GM06990 (cell line): ENCODE measurements around the gene ATP11A.

Experiments
- DNase-seq: peaks from one replicate; pipeline ENCODE4 v3.0.0-alpha.2; 2011; ENCODE audit not compliant: insufficient read length; ENCODE audit errors: extremely low read depth
- H3K27me3 ChIP-seq: replicated peaks from 2 replicates; pipeline ENCODE4 v1.6.0; 2011; ENCODE audit warnings: low read length; ENCODE audit not compliant: control insufficient read depth, insufficient read depth
- H3K36me3 ChIP-seq: 2 replicates; pipeline ENCODE4 v1.5.1; 2011; ENCODE audit warnings: low read length; ENCODE audit not compliant: control insufficient read depth, insufficient read depth
- H3K4me3 ChIP-seq: replicated peaks from 2 replicates; pipeline ENCODE4 v1.5.1; 2011; ENCODE audit warnings: low read depth, mild to moderate bottlenecking, control low read depth, low read length
- TF ChIP-seq, protein P1 (sequence below): IDR thresholded peaks from 2 replicates; pipeline ENCODE4 v1.5.1; 2011; ENCODE audit warnings: low read length, control low read depth, mild to moderate bottlenecking, inconsistent platforms; ENCODE audit not compliant: insufficient read depth, poor library complexity, severe bottlenecking

The ATP11A gene

DNA sequence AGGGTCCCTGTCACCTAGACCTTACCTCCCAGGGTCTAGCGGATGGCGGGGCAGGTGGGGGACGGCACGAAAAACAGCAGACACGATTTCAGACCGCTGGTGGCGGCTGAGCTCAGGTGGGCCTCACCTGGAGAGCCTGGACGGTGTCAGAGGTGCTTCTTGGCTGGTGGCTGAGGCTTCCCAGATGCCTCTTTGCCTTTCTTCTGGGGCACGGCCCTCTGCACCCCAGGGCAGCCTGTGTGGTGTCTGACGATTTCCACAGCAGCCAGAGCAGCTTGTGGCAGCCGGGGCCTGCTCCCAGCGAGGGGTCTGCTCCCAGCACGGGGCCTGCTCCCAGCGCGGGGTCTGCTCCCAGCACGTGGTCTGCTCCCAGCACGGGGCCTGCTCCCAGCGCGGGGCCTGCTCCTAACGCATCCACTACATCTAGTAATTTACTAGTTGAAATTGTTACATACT, 66.7 kb downstream of the ATP11A start:
- TF ChIP-seq, protein P1, sequence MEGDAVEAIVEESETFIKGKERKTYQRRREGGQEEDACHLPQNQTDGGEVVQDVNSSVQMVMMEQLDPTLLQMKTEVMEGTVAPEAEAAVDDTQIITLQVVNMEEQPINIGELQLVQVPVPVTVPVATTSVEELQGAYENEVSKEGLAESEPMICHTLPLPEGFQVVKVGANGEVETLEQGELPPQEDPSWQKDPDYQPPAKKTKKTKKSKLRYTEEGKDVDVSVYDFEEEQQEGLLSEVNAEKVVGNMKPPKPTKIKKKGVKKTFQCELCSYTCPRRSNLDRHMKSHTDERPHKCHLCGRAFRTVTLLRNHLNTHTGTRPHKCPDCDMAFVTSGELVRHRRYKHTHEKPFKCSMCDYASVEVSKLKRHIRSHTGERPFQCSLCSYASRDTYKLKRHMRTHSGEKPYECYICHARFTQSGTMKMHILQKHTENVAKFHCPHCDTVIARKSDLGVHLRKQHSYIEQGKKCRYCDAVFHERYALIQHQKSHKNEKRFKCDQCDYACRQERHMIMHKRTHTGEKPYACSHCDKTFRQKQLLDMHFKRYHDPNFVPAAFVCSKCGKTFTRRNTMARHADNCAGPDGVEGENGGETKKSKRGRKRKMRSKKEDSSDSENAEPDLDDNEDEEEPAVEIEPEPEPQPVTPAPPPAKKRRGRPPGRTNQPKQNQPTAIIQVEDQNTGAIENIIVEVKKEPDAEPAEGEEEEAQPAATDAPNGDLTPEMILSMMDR: no peak

DNA sequence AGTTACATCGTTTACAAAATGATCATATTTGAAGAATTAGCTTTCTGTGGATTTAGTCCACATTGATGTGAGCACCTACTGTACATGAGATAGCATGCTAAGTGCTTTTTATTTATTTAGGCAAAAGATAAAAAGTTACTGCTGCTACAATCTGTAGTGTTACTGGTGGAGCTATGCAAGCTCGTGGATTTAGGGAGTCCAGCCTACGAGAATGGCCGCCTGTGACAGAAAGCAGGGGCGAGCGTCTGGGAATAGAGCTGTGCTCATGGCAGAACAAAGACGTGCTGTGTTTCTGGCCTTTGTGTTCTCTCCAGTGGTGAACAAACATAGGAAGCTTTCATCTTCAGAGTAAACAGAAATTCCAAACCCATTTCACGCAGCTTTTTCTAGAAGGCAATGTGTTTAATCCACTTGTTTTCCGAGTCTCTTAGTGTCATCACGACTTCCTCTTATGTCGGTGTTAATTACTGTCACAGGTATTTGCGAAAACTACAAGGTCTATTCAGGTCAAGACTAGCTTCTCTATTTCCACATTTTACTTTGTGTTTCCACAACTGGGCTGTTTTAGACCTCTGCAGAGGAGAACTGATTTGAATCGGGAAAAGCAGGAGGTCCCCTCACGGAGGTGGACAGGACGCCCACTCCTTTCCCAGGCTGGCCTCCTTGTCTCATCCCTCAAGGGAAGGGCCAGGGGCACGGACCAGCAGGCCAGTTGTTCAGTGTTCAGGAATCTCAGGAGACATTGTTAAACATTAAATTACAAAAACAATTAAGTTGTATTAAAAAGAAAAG, 67.3 kb downstream of the ATP11A start:
- TF ChIP-seq, protein P1: no peak
- DNase-seq: no peak

More for the DNA sequence above, 66.7 kb downstream of the ATP11A start:
- Histone ChIP-seq H3K27me3 (no peaks in the 10 kb centered on the region), H3K36me3 (no peaks in the 10 kb centered on the region; the same call in 1 of the 2 replicates), H3K4me3 (no peak overlapping the region)
- DNase-seq: no peak

DNA sequence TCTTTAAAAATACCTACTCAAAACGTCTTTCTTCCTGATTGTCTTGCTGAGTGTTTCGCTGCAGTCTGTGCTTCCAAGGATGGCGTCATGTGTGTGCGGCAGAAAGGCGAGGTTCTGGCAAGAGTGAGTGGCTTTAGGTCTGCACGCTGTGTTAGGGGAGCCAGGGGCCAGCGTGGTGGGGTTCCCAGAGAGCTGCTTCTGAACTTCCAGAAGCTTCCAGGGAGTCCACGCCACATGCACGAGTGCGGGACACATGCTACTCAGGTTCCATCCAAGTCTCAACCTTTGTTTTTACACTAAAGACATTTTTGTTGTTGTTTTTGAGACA, 67.9 kb downstream of the ATP11A start:
- DNase-seq: no peak
- Histone ChIP-seq H3K27me3 (no peaks in the 10 kb centered on the region), H3K4me3 (no peak overlapping the region), H3K36me3 (no peaks in the 10 kb centered on the region; the same call in 1 of the 2 replicates)
- TF ChIP-seq, protein P1: no peak

More for the DNA sequence above, 67.3 kb downstream of the ATP11A start:
- Histone ChIP-seq H3K27me3 (no peaks in the 10 kb centered on the region), H3K4me3 (no peak overlapping the region), H3K36me3 (no peaks in the 10 kb centered on the region; the same call in 1 of the 2 replicates)

DNA sequence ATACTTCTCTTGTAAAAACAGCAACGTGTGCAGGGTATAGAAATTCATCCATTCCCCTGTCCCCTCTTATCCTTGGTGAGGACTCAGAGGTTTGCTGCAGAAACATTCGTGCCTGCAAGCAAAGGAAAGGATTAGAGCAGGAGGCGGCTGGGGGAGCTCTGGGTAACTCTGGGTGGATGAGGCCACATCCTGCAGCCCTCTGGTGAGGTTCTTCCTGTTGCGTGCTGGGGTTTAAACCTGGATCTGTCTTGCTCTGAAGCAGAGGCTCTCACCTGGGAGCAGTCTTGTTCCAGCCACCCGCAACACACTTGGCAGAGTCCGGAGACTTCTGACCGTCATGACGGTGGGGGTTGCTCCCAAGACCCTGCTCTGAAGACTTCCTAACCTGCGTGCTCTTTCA, 69.2 kb downstream of the ATP11A start:
- TF ChIP-seq, protein P1: no peak
- no peak for DNase-seq

DNA sequence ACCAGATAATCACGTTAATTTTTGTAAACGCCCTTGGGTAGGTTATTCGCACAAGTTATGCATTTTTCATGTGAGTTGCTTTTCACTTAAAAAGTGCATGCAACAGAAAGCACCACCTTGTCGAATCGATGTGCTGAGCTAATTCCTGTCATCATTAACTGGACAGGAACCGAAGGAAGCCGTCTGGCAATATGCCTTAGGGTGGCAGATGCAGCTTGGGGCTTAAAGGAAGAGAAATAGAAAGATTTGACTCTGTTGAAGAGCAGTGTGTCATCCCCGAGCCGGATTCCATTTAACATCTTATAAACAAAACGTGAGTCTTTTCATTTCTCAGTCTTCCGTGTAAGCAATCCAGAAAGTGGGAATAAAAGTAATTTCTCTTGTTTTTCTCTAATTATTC, 70.0 kb downstream of the ATP11A start:
- H3K27me3 ChIP-seq: no peaks in the 10 kb centered on the region
- TF ChIP-seq, protein P1: no peak
- DNase-seq: no peak
- no peak overlapping the region for H3K4me3 ChIP-seq
- H3K36me3 ChIP-seq: no peaks in the 10 kb centered on the region; the same call in 1 of the 2 replicates

More for the DNA sequence above, 69.2 kb downstream of the ATP11A start:
- Histone ChIP-seq H3K27me3 (no peaks in the 10 kb centered on the region), H3K36me3 (no peaks in the 10 kb centered on the region; the same call in 1 of the 2 replicates), H3K4me3 (no peak overlapping the region)
